ENCODE results near the gene FYB2.

The FYB2 gene

DNA sequence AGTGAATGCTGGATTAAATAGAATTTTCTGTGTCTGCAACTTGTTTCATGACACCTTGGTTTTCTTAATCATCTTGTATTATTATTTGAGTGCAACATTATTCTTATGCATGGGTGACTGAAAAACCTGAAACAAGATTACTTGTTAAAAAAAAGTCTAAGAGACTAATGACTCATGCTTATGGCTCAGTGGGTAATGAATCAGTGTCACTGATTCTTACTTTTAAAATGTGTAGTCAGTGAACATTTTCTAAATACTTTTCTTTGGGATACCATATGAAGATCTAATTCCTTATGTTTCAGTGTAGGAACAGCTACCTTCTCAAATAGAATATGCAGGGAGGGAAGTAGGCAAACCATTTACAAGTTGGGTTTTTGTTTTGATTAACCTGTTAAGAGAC lies 108.6 kb downstream of the FYB2 start:
- DNase-seq (ENCODE audit: low read depth, low spot score), result no peak

GRCh38 chr1:56709995-56710394 lies 109.2 kb downstream of the FYB2 start:
- DNase-seq (ENCODE audit: low read depth, low spot score), result no peak

DNA sequence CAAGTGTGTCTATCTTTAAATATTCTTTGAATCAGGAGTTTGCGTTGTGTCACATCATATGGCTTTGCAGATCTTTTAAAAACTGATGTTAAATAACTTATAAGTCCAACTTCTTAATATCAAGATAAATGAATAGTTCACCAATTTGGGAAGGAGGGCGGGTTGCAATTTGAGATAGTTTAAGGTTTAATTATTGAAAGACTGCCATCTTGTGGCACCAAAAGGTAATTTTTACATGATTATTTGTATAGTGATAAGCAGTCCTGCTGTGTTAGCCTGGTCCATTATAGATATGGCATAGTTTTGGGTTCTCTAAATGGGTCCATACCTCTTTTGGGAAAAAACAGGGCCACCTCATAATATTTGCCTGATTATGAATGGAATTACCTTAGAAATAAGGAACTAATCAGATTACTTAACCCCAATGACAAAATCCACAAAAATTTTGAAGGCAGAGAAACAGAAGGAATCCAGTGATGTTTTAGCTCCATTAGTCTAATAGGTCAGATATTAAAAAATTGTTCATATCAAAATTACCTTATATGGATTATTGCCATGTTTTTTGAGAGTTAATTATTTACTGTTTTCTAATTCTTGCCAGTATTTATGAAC lies 109.8 kb downstream of the FYB2 start:
- peak; percentile 7 for DNase-seq (ENCODE audit: low read depth, low spot score)

- DNase-seq (ENCODE audit: low read depth, low spot score), result no peak
Measured at GRCh38 chr1:56707379-56707778, 111.8 kb downstream of the FYB2 start.

- DNase-seq (ENCODE audit: low read depth, low spot score), result no peak
Measured at GRCh38 chr1:56703747-56704146, 115.5 kb downstream of the FYB2 start.

- no peak for DNase-seq (ENCODE audit: low read depth, low spot score)
Measured at GRCh38 chr1:56696663-56697062, 122.5 kb downstream of the FYB2 start.

- DNase-seq (ENCODE audit: low read depth, low spot score), result peak; percentile 31
Measured at GRCh38 chr1:56688522-56689026, 130.6 kb downstream of the FYB2 start.

GRCh38 chr1:56686169-56686568 lies 133.0 kb downstream of the FYB2 start:
- DNase-seq (ENCODE audit: low read depth, low spot score), result no peak

- DNase-seq (ENCODE audit: low read depth, low spot score), result no peak
Measured at GRCh38 chr1:56683569-56683968, 135.6 kb downstream of the FYB2 start.

DNA sequence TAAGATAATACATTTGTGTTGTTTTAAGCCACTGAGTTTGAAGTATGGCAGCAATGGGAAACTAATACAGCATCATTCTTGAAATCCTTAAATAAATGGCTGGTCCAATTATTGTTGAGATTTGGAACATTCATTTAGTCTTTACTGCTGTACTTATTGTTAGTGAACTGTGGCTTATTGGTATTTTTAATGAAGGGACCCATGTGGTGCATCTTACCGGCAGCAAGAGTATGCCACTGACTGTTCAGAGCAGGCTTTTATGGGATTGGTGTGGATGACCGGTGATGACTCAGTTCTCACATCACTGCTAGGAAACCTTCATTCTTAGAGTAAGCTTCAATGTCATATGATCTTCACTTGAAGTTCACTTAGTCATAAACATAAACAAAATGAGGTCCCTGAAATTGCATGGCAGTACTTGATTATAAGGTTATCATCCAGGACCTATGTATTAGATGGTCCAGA lies 142.6 kb downstream of the FYB2 start:
- DNase-seq (ENCODE audit: low read depth, low spot score), result no peak

- no peak for DNase-seq (ENCODE audit: low read depth, low spot score)
Measured at GRCh38 chr1:56675763-56676162, 143.4 kb downstream of the FYB2 start.

DNA sequence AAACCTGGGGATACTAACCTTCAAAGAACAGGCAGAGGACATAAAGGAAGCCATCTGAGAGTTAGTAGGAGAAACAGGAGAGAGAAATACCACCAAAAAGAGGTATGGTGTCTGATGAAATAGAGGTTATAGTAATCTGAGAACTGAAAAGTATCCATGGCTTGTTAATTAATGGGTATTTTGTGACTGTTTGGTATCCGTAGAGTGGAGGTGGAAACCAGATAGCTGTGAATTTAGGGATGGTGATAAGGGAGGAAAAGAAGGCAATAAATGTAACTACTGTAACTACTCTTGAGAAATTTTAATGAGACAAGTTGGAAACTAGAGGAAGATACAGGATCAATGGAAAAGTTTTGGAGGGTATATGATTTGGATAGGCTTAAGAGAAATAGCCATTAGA lies 146.6 kb downstream of the FYB2 start:
- DNase-seq (ENCODE audit: low read depth, low spot score), result no peak

GRCh38 chr1:56671542-56671941 lies 147.7 kb downstream of the FYB2 start:
- no peak for DNase-seq (ENCODE audit: low read depth, low spot score)

DNA sequence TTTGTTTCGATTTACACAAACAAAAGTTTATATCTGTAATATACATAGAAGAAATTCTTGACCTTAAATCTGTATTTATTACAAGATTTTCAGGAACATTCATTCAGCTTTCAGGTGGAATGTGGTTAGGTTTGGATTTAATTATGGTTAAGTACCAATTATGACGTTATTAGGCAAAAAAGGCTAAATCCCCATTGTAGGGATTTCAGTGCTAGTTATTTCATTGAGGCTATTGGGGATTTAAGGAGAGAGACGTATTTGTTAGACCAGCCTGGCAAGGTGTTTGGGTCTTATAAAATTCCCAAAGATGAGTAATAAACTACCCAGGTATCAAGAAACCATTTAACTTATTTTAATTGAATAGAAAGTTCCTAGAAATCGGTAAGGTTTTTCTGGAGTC lies 148.1 kb downstream of the FYB2 start:
- DNase-seq (ENCODE audit: low read depth, low spot score), result no peak

DNA sequence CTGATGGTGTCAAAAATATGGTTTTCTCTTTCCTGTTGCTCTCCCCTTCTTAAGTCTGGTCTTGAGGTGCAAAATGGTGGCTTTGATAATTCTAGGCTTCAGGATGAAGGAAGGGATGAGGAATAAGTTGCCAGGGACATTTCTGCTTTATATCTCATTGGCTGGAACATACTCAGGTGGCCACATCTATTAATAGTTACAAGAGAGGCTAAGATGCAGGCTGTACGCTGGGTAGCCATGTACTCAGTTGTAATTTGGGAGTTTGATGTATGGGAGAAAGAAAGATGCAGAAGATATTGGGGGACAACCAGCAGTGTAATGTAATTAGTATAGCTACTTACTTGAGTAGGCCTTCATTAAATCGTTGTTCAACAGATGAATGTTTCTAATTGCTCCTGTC lies 148.9 kb downstream of the FYB2 start:
- no peak for DNase-seq (ENCODE audit: low read depth, low spot score)

All from ELF-1 (cell line).